Subcutaneous abdominal adipose tissue (tissue), 5 donors: ENCODE results near the gene KLHL8.
A peak's percentile ranks its signal among the peaks of the same experiment; 100 is the strongest.

Experiments
- H3K27ac ChIP-seq: one replicate; pipeline ENCODE4 v1.7.0; 2013; ENCODE audit warnings: low read depth, mild to moderate bottlenecking, inconsistent platforms, low read length, moderate library complexity
- H3K27me3 ChIP-seq, 5 donors: one replicate each; pipeline ENCODE4 v1.7.0; 2013; ENCODE audit warnings: low read length in 5 of 5, inconsistent platforms in 1 of 5; ENCODE audit not compliant: control insufficient read depth in 5 of 5, insufficient read depth in 4 of 5
- H3K36me3 ChIP-seq, 5 donors: one replicate each; pipeline ENCODE4 v1.7.0; 2013; ENCODE audit warnings: low read length in 5 of 5; ENCODE audit not compliant: control insufficient read depth in 5 of 5, insufficient read depth in 5 of 5
- H3K4me1 ChIP-seq, 5 donors: one replicate each; pipeline ENCODE4 v1.7.0; 2013; ENCODE audit warnings: low read length in 5 of 5, mild to moderate bottlenecking in 3 of 5, moderate library complexity in 1 of 5; ENCODE audit not compliant: control insufficient read depth in 5 of 5, insufficient read depth in 5 of 5
- H3K4me3 ChIP-seq, 5 donors: one replicate each; pipeline ENCODE4 v1.7.0; 2013; ENCODE audit warnings: low read length in 5 of 5, low read depth in 1 of 5
- H3K9ac ChIP-seq, 5 donors: one replicate each; pipeline ENCODE4 v1.7.0; 2013; ENCODE audit warnings: low read length in 5 of 5, mild to moderate bottlenecking in 4 of 5, moderate library complexity in 3 of 5
- H3K9me3 ChIP-seq, 5 donors: one replicate each; pipeline ENCODE4 v1.7.0; 2013; ENCODE audit warnings: low read length in 5 of 5; ENCODE audit not compliant: control insufficient read depth in 5 of 5
- donor health status: healthy.
- donor health status: healthy.
- donor health status: healthy.
- donor health status: healthy.
- donor health status: healthy.

Gene KLHL8

DNA sequence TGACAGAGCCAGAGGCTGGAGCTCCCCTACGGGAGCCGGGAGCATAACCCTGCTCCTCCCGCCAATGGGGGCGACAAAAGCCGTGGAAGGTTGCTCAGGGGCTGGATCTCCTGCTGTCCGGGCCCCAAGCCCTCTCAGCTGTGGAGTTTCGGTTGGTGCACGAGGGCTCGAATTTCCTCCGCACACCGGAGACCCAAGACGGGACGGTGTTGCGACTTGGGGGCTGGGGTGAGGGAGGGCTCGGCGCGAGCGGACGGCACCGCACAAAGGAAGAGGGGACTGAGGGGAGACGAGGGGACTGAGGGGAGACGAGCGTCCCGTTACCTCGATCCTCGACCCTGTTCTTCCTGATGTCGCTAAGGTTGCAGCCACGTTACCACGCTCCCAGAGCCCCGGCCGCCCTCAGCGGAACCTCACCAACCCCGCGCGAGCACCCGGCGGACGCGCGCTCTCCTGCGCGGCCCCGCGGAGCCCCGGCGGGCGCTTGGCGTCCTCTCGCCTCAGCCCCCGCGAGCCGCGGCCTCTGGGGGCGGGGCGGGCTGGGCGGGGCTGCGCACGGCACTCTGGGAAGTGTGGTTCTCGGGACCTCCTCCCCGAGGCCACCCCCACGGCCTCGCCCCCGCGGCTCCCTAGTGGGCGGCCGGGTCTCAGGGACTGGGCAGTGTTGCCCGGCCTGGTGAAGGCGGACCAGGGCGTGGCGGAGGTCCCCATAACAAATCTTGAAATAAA is at the start of gene KLHL8:
Gene KLHL8, minus strand, starts transcription at position 525 of the 729 bp plus-strand sequence. CDS start 25,079 bp downstream, outside the sequence.
- Histone ChIP-seq H3K9ac (peak within 1 kb of the TSS; percentile 90 to 94 (median 92)), H3K27ac (peak within 1 kb of the TSS; percentile 97), H3K4me3 (peak within 1 kb of the TSS; percentile 96 to 100 (median 99)), H3K27me3 (no peaks in the 10 kb centered on the region), H3K9me3 (no peaks in the 10 kb centered on the region), H3K4me1 (peaks cover 2 to 19% (median 14%) of the 10 kb centered on the region in 5 donors), H3K36me3 (no peaks in the 10 kb centered on the region)

GRCh38 chr4:87270144-87270543 is 49.7 kb upstream of the KLHL8 start:
- H3K4me3 ChIP-seq, result no peak overlapping the region
- no peaks in the 10 kb centered on the region for H3K9me3 ChIP-seq
- H3K36me3 ChIP-seq, result no peaks in the 10 kb centered on the region
- H3K4me1 ChIP-seq, result peaks cover 0 to 19% (median 6%) of the 10 kb centered on the region in 5 donors
- no peak overlapping the region for H3K27ac ChIP-seq
- H3K9ac ChIP-seq, result no peak overlapping the region
- no peaks in the 10 kb centered on the region for H3K27me3 ChIP-seq

DNA sequence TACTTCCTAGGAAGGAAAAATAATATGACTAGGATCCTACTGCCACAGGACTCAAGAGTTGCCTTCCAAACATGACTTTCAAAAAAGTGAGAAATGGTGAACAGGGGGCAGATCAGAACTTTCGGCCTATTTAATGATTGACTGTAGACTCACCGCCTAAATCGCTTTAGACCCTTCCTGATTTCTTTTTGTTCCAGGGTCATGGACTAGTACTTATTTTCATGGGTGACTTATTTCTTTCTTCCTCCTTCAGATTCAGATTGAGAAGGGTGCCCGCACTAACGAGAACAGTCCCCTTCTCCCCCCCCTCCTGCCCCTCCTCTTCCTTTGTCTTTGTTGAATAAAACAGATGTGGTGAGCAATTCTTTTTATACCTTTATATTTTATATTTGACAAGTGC is 48.0 kb upstream of the KLHL8 start:
- Histone ChIP-seq H3K4me1 (peaks cover 0 to 19% (median 6%) of the 10 kb centered on the region in 5 donors), H3K9ac (no peak overlapping the region), H3K9me3 (no peaks in the 10 kb centered on the region), H3K4me3 (no peak overlapping the region), H3K36me3 (no peaks in the 10 kb centered on the region), H3K27me3 (no peaks in the 10 kb centered on the region), H3K27ac (no peak overlapping the region)

DNA sequence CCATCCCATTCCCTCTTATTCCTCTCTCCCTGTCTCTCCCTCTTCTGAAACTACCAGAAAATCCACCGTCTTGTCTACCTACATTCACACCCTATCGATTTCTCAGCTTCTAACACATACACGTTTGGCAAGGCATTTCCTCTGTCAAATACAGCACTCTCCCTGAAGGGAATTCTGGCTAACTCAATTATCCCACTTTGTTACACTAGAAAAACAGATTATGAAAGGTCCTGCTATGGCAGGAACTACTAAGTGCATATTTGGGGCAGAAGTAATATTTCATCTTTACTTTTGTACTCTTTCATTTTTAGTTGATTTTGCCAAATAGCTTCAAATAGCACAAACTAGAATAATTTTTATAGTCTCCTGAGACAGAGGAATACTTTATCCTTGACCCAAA is 46.6 kb upstream of the KLHL8 start:
- H3K36me3 ChIP-seq, result no peaks in the 10 kb centered on the region
- peak overlapping the region; percentile 38 for H3K27ac ChIP-seq
- H3K4me1 ChIP-seq, result peaks cover 0 to 19% (median 6%) of the 10 kb centered on the region in 5 donors
- no peaks in the 10 kb centered on the region for H3K27me3 ChIP-seq
- H3K9ac ChIP-seq, result no peak overlapping the region
- H3K4me3 ChIP-seq, result peak overlapping the region in 1 of 5 donors; percentile 23
- H3K9me3 ChIP-seq, result peaks cover 0 to 7% (median 0%) of the 10 kb centered on the region in 5 donors

DNA sequence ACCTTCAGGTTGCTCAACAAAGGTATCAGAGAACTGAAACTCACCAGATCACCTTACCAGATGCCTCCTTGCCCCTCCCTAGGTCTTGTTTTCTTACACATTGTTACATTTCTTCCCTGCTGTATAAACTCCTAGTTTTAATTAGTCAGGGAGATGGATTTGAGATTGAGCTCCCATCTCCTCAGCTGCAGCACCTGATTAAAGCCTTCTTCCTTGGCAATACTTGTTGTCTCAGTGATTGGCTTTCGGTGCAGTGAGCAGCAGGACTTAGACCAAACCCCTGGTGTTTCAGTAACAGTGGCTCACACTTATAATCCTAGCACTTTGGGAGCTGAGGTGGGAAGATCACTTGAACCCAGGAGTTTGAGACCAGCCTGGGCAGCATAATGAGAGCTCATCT is 42.5 kb upstream of the KLHL8 start:
- Histone ChIP-seq H3K36me3 (no peaks in the 10 kb centered on the region), H3K9me3 (peaks cover 0 to 7% (median 0%) of the 10 kb centered on the region in 5 donors), H3K4me3 (no peak overlapping the region), H3K27ac (no peak overlapping the region), H3K27me3 (no peaks in the 10 kb centered on the region), H3K9ac (no peak overlapping the region), H3K4me1 (peaks cover 0 to 13% (median 6%) of the 10 kb centered on the region in 5 donors)

- no peaks in the 10 kb centered on the region for H3K27me3 ChIP-seq
- H3K9ac ChIP-seq, result no peak overlapping the region
- H3K9me3 ChIP-seq, result peaks cover 0 to 7% (median 0%) of the 10 kb centered on the region in 5 donors
- H3K4me3 ChIP-seq, result no peak overlapping the region
- H3K36me3 ChIP-seq, result no peaks in the 10 kb centered on the region
- H3K27ac ChIP-seq, result no peak overlapping the region
- H3K4me1 ChIP-seq, result no peaks in the 10 kb centered on the region
Observed at GRCh38 chr4:87260477-87260876, 40.1 kb upstream of the KLHL8 start.

- Histone ChIP-seq H3K4me1 (no peaks in the 10 kb centered on the region), H3K27me3 (no peaks in the 10 kb centered on the region), H3K9ac (no peak overlapping the region), H3K4me3 (no peak overlapping the region), H3K9me3 (peaks cover 0 to 7% (median 0%) of the 10 kb centered on the region in 5 donors), H3K27ac (no peak overlapping the region), H3K36me3 (no peaks in the 10 kb centered on the region)
Observed at GRCh38 chr4:87258677-87259076, 38.3 kb upstream of the KLHL8 start.

GRCh38 chr4:87257523-87257922 is 37.1 kb upstream of the KLHL8 start:
- H3K27me3 ChIP-seq, result no peaks in the 10 kb centered on the region
- H3K4me3 ChIP-seq, result no peak overlapping the region
- H3K9ac ChIP-seq, result no peak overlapping the region
- no peaks in the 10 kb centered on the region for H3K36me3 ChIP-seq
- H3K9me3 ChIP-seq, result no peaks in the 10 kb centered on the region
- no peaks in the 10 kb centered on the region for H3K4me1 ChIP-seq
- no peak overlapping the region for H3K27ac ChIP-seq

GRCh38 chr4:87255755-87256154 is 35.3 kb upstream of the KLHL8 start:
- Histone ChIP-seq H3K27ac (no peak overlapping the region), H3K4me1 (peaks cover 0 to 5% (median 0%) of the 10 kb centered on the region in 5 donors), H3K9ac (no peak overlapping the region), H3K9me3 (no peaks in the 10 kb centered on the region), H3K4me3 (no peak overlapping the region), H3K27me3 (no peaks in the 10 kb centered on the region), H3K36me3 (no peaks in the 10 kb centered on the region)

- Histone ChIP-seq H3K4me1 (peaks cover 0 to 5% (median 0%) of the 10 kb centered on the region in 5 donors), H3K27ac (no peak overlapping the region)
Observed at GRCh38 chr4:87251106-87251505, 30.7 kb upstream of the KLHL8 start.

More at GRCh38 chr4:87251106-87251505, 30.7 kb upstream of the KLHL8 start:
- H3K9ac ChIP-seq, result no peak overlapping the region
- no peaks in the 10 kb centered on the region for H3K36me3 ChIP-seq
- H3K4me3 ChIP-seq, result no peak overlapping the region
- H3K9me3 ChIP-seq, result no peaks in the 10 kb centered on the region
- H3K27me3 ChIP-seq, result no peaks in the 10 kb centered on the region
